Activated naive CD8-positive, alpha-beta T cell treated with anti-CD3 and anti-CD28 coated beads, Interleukin-2, amount 50 U/mL, for 24 hours (primary cell): Measurements from ENCODE around the gene OSBPL8.
A peak's percentile ranks its signal among the peaks of the same experiment; 100 is the strongest.

Experiments
- ATAC-seq: fragments of 150-1000 bp; cut with Tn5 transposase; one replicate; pipeline ENCODE4 v1.10.0; 2021
- DNase-seq: peaks from one replicate; pipeline ENCODE4 v3.0.0; 2021
- H3K27ac Mint-ChIP-seq: one replicate; pipeline ENCODE4 v1.8.0; 2021; ENCODE audit warnings: mild to moderate bottlenecking, mixed read lengths
- H3K27me3 Mint-ChIP-seq: one replicate; pipeline ENCODE4 v1.8.0; 2021; ENCODE audit warnings: mixed read lengths
- H3K36me3 Mint-ChIP-seq: one replicate; pipeline ENCODE4 v1.8.0; 2021; ENCODE audit warnings: low read depth, mixed read lengths
- H3K4me1 Mint-ChIP-seq: one replicate; pipeline ENCODE4 v1.8.0; 2021; ENCODE audit warnings: mixed read lengths
- H3K4me3 Mint-ChIP-seq: one replicate; pipeline ENCODE4 v1.8.0; 2021; ENCODE audit warnings: mild to moderate bottlenecking, moderate library complexity, mixed read lengths
- H3K9me3 Mint-ChIP-seq: one replicate; pipeline ENCODE4 v1.8.0; 2021; ENCODE audit warnings: mixed read lengths

The OSBPL8 gene

DNA sequence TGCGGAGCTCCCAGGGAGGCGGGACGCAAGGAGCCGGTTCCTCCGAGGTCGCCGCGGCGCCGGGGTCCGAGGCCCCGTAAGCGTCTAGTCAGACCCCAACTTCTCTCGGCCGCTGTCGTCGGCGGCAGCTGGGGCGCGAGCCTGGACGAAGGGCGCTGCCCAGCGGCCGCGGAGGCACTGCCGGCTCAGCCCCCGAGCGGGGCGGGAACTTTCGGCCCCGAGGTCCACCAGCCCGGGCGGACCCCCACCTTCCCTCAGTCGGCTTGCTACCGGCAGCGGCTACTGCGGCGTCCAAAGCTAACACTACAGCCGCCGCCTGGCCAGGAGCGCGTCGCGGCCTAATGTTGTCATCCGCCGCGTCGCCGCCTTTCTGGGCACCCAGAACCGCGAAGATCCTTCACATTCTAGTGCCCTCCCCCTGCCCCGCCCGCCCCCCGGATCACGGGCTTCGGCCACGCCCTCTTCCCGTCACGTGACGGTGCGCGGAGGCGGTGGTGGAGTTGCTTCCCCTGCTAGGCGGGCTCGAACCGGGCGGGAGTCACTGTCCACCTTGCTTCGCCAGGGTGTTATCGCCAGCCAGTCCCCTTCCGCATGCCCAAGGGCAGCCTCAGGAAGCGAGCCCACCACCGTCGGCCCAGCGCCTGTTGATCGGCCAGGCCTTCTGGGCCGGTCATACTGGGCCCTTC, at the start of gene OSBPL8:
Gene OSBPL8, minus strand, starts transcription at position 372 of the 686 bp plus-strand sequence. CDS start 72,220 bp downstream, outside the sequence.
- DNase-seq (peak; percentile 98), ATAC-seq (peak; percentile 70)
- Mint-ChIP-seq H3K27ac (peak within 1 kb of the TSS; percentile 99), H3K4me1 (peaks cover 46% of the 10 kb centered on the region), H3K4me3 (peak within 1 kb of the TSS; percentile 95), H3K27me3 (no peaks in the 10 kb centered on the region), H3K9me3 (no peaks in the 10 kb centered on the region), H3K36me3 (peaks cover 6% of the 10 kb centered on the region)

- Mint-ChIP-seq H3K4me1 (no peaks in the 10 kb centered on the region), H3K4me3 (no peak overlapping the region), H3K27me3 (peaks cover 2% of the 10 kb centered on the region), H3K27ac (no peak overlapping the region), H3K9me3 (no peaks in the 10 kb centered on the region), H3K36me3 (no peaks in the 10 kb centered on the region)
- ATAC-seq = no peak
- DNase-seq = no peak
Measured at GRCh38 chr12:76608070-76608469, 48.5 kb upstream of the OSBPL8 start.

GRCh38 chr12:76595056-76595455, 35.5 kb upstream of the OSBPL8 start:
- H3K4me3 Mint-ChIP-seq = no peak overlapping the region
- no peaks in the 10 kb centered on the region for H3K9me3 Mint-ChIP-seq
- no peaks in the 10 kb centered on the region for H3K4me1 Mint-ChIP-seq
- ATAC-seq (no peak), DNase-seq (no peak)
- no peak overlapping the region for H3K27ac Mint-ChIP-seq
- no peaks in the 10 kb centered on the region for H3K27me3 Mint-ChIP-seq
- no peaks in the 10 kb centered on the region for H3K36me3 Mint-ChIP-seq

DNA sequence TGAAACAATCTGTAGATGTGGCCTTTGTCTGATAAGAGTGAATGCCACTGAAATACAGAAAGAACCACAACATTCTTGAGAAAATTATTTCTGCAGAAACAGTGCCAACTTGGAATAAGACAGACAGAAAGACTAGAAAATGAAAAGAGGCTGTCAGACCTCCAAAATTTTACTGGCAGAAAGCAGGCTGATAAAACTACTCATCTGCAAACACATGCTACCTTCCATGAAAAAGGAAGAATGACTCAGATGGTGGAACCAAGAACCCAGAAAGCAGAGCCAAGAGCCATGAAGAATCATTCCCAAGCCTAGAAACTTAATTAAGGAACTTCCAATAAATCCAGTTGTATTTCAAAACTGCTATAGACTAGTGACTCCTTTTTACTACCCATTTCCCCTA, 31.9 kb upstream of the OSBPL8 start:
- H3K9me3 Mint-ChIP-seq = no peaks in the 10 kb centered on the region
- H3K4me1 Mint-ChIP-seq = peaks cover 1% of the 10 kb centered on the region
- no peak overlapping the region for H3K4me3 Mint-ChIP-seq
- DNase-seq (no peak), ATAC-seq (no peak)
- H3K27ac Mint-ChIP-seq = no peak overlapping the region
- H3K36me3 Mint-ChIP-seq = no peaks in the 10 kb centered on the region
- H3K27me3 Mint-ChIP-seq = no peaks in the 10 kb centered on the region

- no peaks in the 10 kb centered on the region for H3K9me3 Mint-ChIP-seq
- no peaks in the 10 kb centered on the region for H3K36me3 Mint-ChIP-seq
- peaks cover 1% of the 10 kb centered on the region for H3K4me1 Mint-ChIP-seq
- DNase-seq = no peak
- H3K4me3 Mint-ChIP-seq = no peak overlapping the region
- H3K27me3 Mint-ChIP-seq = no peaks in the 10 kb centered on the region
- H3K27ac Mint-ChIP-seq = no peak overlapping the region
- ATAC-seq = no peak
Measured at GRCh38 chr12:76590131-76590530, 30.6 kb upstream of the OSBPL8 start.

DNA sequence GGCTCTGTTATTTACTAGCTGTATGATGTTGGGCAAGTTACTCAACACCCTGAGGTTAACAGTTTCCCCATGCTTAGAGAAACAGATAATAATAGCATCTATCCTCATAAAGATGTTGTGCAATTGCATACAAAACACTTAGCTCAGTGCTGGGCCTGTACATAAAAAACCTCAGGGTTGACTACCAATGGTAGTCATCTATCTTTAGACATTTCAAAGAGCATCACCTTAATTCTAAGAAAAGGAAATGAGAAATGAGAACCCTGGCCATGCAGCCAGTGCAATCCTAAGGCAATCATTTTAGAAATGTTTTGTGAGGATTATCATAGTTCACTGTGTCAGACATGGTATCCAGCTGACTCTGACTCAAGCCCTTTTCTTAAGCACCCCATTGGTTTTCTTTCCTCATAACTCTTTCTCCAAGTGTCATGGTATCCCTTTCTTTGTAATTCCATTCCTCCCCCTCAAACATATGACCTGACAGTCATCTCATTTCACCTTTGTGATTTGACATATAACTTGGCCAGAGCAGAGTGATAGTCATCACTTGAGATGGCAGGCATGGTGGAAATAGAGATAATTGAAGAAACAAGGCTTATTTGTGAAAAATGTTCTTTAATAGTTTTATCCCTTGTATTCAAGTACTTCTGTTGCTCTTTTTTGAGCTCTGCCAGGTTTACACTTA, 29.5 kb upstream of the OSBPL8 start:
- Mint-ChIP-seq H3K27me3 (no peaks in the 10 kb centered on the region), H3K9me3 (no peaks in the 10 kb centered on the region), H3K27ac (no peak overlapping the region), H3K4me3 (no peak overlapping the region), H3K4me1 (peaks cover 1% of the 10 kb centered on the region), H3K36me3 (no peaks in the 10 kb centered on the region)
- ATAC-seq (peak; percentile 60), DNase-seq (no peak)

DNA sequence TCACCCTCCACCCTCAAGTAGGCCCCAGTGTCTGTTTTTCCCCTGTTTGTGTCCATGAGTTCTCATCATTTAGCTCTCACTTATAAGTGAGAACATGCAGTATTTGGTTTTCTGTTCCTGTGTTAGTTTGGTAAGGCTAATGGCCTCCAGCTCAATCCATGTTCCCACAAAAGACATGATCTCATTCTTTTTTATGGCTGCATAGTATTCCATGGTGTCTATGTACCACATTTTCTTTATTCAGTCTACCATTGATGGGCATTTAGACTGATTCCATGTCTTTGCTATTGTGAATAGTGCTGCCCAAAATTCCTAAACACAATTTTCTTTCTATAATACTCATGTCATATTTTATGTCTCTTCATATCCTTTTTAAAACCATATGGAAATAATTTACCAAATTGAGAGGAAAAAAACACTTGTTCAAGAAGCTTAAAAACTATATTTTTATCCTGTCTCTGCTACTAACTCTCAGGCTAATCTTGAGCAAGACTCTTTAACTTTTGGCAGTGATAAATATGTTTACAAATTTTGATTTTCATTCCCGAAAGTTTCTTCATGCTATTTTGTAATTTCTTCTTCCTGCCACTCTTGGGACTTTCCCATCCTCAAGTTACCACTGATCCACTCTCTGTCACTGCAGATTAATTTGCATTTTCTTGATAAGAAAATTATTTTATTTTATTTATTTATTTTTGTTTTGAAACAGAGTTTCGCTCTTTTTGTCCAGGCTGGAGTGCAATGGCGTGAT, 28.0 kb upstream of the OSBPL8 start:
- ATAC-seq = no peak
- Mint-ChIP-seq H3K9me3 (no peaks in the 10 kb centered on the region), H3K4me3 (no peak overlapping the region), H3K27ac (no peak overlapping the region), H3K27me3 (no peaks in the 10 kb centered on the region), H3K36me3 (no peaks in the 10 kb centered on the region), H3K4me1 (peaks cover 1% of the 10 kb centered on the region)
- no peak for DNase-seq

DNA sequence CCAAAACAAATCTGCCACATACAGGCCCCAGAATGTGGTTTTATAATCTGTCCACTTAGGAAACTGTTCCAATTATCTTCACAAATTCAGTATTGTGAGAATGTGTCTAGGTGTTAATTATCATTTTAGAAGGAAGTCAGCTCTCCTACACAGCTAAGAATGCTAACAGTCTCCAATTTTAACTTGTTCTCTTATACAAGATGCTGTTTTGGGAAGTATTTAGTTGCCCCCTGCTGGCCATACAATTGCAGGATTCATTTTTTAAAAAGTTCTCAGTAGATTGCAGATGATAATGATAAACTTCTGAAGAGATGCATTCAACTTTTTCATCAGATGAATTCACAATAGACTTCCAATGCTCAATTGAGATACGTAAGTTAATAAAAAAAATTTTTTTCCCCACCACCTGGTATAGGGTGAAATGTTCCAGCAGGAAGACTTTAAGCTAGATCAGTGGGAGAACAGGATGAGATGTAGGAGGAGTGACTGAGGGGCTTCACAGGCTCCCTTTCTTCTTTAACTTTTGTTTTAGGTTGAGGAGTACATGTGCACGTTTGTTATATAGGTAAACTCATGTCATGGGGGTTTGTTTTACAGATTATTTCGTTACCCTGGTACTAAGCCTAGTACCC, 27.3 kb upstream of the OSBPL8 start:
- DNase-seq (peak; percentile 16), ATAC-seq (peak; percentile 51)
- Mint-ChIP-seq H3K9me3 (no peaks in the 10 kb centered on the region), H3K27ac (no peak overlapping the region), H3K36me3 (no peaks in the 10 kb centered on the region), H3K27me3 (no peaks in the 10 kb centered on the region), H3K4me3 (no peak overlapping the region), H3K4me1 (peaks cover 1% of the 10 kb centered on the region)

DNA sequence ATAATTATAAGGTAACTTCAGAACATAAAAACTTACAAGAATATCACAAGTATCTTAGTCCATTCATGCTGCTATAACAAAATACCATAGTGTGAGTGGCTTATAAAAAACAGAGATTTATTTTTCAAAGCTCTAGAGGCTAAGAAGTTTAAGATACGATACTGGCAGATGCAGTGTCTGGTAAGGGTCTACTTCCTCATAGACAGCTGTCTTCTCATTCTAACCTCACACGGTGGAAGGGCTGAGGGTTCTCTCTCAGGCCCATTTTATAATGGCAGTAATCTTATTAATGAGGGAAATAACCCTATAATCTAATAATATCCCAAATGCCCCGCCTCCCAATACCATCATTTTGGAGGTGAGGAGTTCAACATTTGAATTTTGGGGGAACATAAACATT, 23.7 kb upstream of the OSBPL8 start:
- ATAC-seq (no peak), DNase-seq (no peak)
- Mint-ChIP-seq H3K9me3 (no peaks in the 10 kb centered on the region), H3K4me3 (no peak overlapping the region), H3K36me3 (no peaks in the 10 kb centered on the region), H3K4me1 (peaks cover 1% of the 10 kb centered on the region), H3K27ac (no peak overlapping the region), H3K27me3 (no peaks in the 10 kb centered on the region)

- H3K27ac Mint-ChIP-seq = no peak overlapping the region
- peaks cover 5% of the 10 kb centered on the region for H3K4me1 Mint-ChIP-seq
- no peak overlapping the region for H3K4me3 Mint-ChIP-seq
- H3K27me3 Mint-ChIP-seq = no peaks in the 10 kb centered on the region
- no peak for ATAC-seq
- no peak for DNase-seq
- peaks cover 5% of the 10 kb centered on the region for H3K36me3 Mint-ChIP-seq
- peaks cover 9% of the 10 kb centered on the region for H3K9me3 Mint-ChIP-seq
Measured at GRCh38 chr12:76573840-76574373, 14.3 kb upstream of the OSBPL8 start.

- H3K36me3 Mint-ChIP-seq = peaks cover 5% of the 10 kb centered on the region
- no peak overlapping the region for H3K4me3 Mint-ChIP-seq
- peaks cover 9% of the 10 kb centered on the region for H3K9me3 Mint-ChIP-seq
- peaks cover 5% of the 10 kb centered on the region for H3K4me1 Mint-ChIP-seq
- no peak overlapping the region for H3K27ac Mint-ChIP-seq
- ATAC-seq (no peak), DNase-seq (no peak)
- no peaks in the 10 kb centered on the region for H3K27me3 Mint-ChIP-seq
Measured at GRCh38 chr12:76571256-76571655, 11.7 kb upstream of the OSBPL8 start.

GRCh38 chr12:76569685-76570604, 10.4 kb upstream of the OSBPL8 start:
- H3K36me3 Mint-ChIP-seq = peaks cover 5% of the 10 kb centered on the region
- H3K4me3 Mint-ChIP-seq = no peak overlapping the region
- no peaks in the 10 kb centered on the region for H3K27me3 Mint-ChIP-seq
- H3K9me3 Mint-ChIP-seq = peaks cover 9% of the 10 kb centered on the region
- H3K4me1 Mint-ChIP-seq = peaks cover 5% of the 10 kb centered on the region
- DNase-seq = no peak
- ATAC-seq = no peak
- no peak overlapping the region for H3K27ac Mint-ChIP-seq

GRCh38 chr12:76568888-76569551, 9.4 kb upstream of the OSBPL8 start:
- H3K4me3 Mint-ChIP-seq = no peak overlapping the region
- H3K4me1 Mint-ChIP-seq = peaks cover 5% of the 10 kb centered on the region
- DNase-seq (no peak), ATAC-seq (no peak)
- H3K9me3 Mint-ChIP-seq = peaks cover 4% of the 10 kb centered on the region
- no peaks in the 10 kb centered on the region for H3K27me3 Mint-ChIP-seq
- no peaks in the 10 kb centered on the region for H3K36me3 Mint-ChIP-seq
- H3K27ac Mint-ChIP-seq = no peak overlapping the region
